Measurements from ENCODE around the gene CLN3. TPM values are rescaled to one million over a fixed set of nuclear protein-coding genes. Genes with fewer than 3 reads are reported as not detected.

The CLN3 gene
- total and polyA plus RNA-seq, 2 of the 13 experiments (the other 11 are each of a cell fraction or from before 2014, with no cell fraction given) = 23.4 to 46.8 TPM

DNA sequence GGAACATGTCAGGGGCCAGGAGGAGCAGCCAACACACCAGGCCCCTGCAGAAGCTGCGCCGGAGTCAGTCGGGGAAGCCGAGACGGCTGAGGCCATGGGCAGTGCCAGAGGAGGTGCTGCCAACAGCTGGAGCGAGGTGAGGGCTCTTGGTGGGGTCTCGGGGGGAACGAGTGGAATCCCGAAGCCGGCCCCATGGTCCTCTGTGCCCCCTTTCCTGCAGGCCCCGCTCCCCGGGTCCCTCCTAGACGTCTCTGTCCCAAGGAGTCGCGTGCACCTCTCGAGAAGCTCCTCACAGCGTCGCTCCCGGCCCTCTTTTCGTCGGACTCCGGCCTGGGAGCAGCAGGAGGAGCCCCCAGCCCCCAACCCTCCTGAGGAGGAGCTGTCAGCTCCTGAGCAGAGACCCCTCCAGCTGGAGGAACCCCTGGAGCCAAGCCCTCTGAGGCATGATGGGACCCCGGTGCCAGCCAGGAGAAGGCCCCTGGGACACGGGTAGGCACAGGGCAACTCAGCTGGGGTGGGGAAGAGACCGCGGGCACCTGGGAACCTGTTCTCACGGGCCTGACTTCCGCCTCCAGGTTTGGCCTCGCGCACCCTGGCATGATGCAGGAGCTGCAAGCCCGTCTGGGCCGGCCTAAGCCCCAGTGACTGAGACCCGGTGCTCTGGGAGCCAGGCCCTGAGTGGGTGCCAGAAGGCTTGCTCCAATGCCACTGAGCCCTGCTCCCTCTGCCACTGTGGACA lies 6.2 kb upstream of the CLN3 start:
- Histone ChIP-seq H3K27ac (ENCODE audit: extremely low read length, insufficient read depth, low read length) (no peak overlapping the region), H4K20me1 (ENCODE audit: insufficient read depth, low read length) (no peaks in the 10 kb centered on the region), H3K4me1 (ENCODE audit: insufficient read depth, low read length) (peaks cover 13% of the 10 kb centered on the region; the same call in 1 of the 2 replicates), H3K4me2 (ENCODE audit: low read depth, low read length) (no peak overlapping the region), H3K9me3 (ENCODE audit: low read length) (no peaks in the 10 kb centered on the region), H3K79me2 (ENCODE audit: insufficient read depth, low read length) (no peaks in the 10 kb centered on the region), H3K9ac (ENCODE audit: insufficient read depth, low read depth, low read length) (no peak overlapping the region), H3K36me3 (replicated peaks in 1 of 2; ENCODE audit: control insufficient read depth in 1 of 2, insufficient read depth in 2 of 2, low read length in 2 of 2) (no peaks in the 10 kb centered on the region), H2AFZ (ENCODE audit: low read length) (no peak overlapping the region), H3K4me3 (replicated peaks in 1 of 3; ENCODE audit: insufficient read depth in 1 of 3, low read depth in 2 of 3, low read length in 3 of 3) (no peak overlapping the region), H3K27me3 (ENCODE audit: control insufficient read depth in 1 of 2, insufficient read depth in 2 of 2, low read length in 2 of 2) (peaks cover 18 to 59% of the 10 kb centered on the region in 2 experiments)
- in situ Hi-C loops (cut with HindIII; ENCODE audit: extremely low pct_ligation_motif_present, low pct_unique_long_range_greater_than_20kb) = no loop called here
- BruUV-seq (replicated peaks) = no TSS peak
- POLR2A ChIA-PET = interaction anchor here (0.7 kb wide), 1 partner anchor 32 kb away, joined by 3 read pairs; no protein-coding TSS in a partner anchor
- FAIRE-seq = no peak
- intact Hi-C loops (cut with micrococcal nuclease; ENCODE audit: unreplicated experiment) = no loop called here
- TF ChIP-seq HMG20B (CRISPR knock-in tag; conservative IDR thresholded peaks at IDR 0.05) = no peak
- TF ChIP-seq, protein P1, sequence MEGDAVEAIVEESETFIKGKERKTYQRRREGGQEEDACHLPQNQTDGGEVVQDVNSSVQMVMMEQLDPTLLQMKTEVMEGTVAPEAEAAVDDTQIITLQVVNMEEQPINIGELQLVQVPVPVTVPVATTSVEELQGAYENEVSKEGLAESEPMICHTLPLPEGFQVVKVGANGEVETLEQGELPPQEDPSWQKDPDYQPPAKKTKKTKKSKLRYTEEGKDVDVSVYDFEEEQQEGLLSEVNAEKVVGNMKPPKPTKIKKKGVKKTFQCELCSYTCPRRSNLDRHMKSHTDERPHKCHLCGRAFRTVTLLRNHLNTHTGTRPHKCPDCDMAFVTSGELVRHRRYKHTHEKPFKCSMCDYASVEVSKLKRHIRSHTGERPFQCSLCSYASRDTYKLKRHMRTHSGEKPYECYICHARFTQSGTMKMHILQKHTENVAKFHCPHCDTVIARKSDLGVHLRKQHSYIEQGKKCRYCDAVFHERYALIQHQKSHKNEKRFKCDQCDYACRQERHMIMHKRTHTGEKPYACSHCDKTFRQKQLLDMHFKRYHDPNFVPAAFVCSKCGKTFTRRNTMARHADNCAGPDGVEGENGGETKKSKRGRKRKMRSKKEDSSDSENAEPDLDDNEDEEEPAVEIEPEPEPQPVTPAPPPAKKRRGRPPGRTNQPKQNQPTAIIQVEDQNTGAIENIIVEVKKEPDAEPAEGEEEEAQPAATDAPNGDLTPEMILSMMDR (CRISPR knock-in tag; IDR thresholded peaks at IDR 0.05) = peak; percentile 33
- no peak for TF ChIP-seq ZNF430 (CRISPR knock-in tag; IDR thresholded peaks at IDR 0.05)
- TF ChIP-seq, protein P2, sequence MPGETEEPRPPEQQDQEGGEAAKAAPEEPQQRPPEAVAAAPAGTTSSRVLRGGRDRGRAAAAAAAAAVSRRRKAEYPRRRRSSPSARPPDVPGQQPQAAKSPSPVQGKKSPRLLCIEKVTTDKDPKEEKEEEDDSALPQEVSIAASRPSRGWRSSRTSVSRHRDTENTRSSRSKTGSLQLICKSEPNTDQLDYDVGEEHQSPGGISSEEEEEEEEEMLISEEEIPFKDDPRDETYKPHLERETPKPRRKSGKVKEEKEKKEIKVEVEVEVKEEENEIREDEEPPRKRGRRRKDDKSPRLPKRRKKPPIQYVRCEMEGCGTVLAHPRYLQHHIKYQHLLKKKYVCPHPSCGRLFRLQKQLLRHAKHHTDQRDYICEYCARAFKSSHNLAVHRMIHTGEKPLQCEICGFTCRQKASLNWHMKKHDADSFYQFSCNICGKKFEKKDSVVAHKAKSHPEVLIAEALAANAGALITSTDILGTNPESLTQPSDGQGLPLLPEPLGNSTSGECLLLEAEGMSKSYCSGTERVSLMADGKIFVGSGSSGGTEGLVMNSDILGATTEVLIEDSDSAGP (CRISPR knock-in tag; IDR thresholded peaks at IDR 0.05; ENCODE audit: borderline replicate concordance) = 0 out of 2 replicates have a peak, but pooled peaks have one; percentile 17
- WGBS (ENCODE audit: low lambda C conversion rate) = 47% methylated on average over 12 of the region's 33 CpGs
- no peak for DNase-seq (ENCODE audit: low spot score)
- ATAC-seq = no peak
- CTCF ChIA-PET (ENCODE audit: low intra/inter-chr PET ratio, low total read pairs) = no interaction called here

All from HepG2 (cell line).